SH-SY5Y (cell line): ENCODE data around the gene FAM177B.

Source experiments
- GATA2 ChIP-seq: IDR thresholded peaks from 2 replicates; pipeline ENCODE4 v1.6.1; 2011; ENCODE audit warnings: mild to moderate bottlenecking, low read depth, low read length
- GATA3 ChIP-seq: IDR thresholded peaks from 2 replicates; pipeline ENCODE4 v1.6.1; 2011; ENCODE audit warnings: low read depth, mild to moderate bottlenecking, low read length, moderate library complexity

- TF ChIP-seq GATA3 (no peak), GATA2 (no peak)
Observed at GRCh38 chr1:222732216-222733159, 4.5 kb upstream of the FAM177B start.
